Measurements from ENCODE around the gene ZNF83. TPM values are rescaled to one million over a fixed set of nuclear protein-coding genes. Genes with fewer than 3 reads are reported as not detected.
"Not testable (repeated sequence)": the region's sequence is repeated elsewhere in the genome, so short reads cannot be mapped to it uniquely, and the experiment has no call there.

ZNF83 gene
- total RNA-seq, 1 donor from 2014 or later: 132 TPM

GRCh38 chr19:52638601-52639000, 446 bp upstream of the ZNF83 start:
- Histone ChIP-seq H3K27me3 (ENCODE audit: control insufficient read depth, insufficient read depth, low read length) (no peaks in the 10 kb centered on the region), H3K36me3 (ENCODE audit: control insufficient read depth, insufficient read depth, low read length) (no peaks in the 10 kb centered on the region), H3K4me3 (ENCODE audit: low read depth, low read length) (peak overlapping the region; percentile 61)
- FAIRE-seq (no peak), DNase-seq (ENCODE audit: low read depth) (no peak)
- no peak for TF ChIP-seq CTCF (IDR thresholded peaks at IDR 0.05; ENCODE audit: insufficient read depth, low read length, severe bottlenecking)

GRCh38 chr19:52635786-52636570, 2.2 kb downstream of the ZNF83 start:
- no peaks in the 10 kb centered on the region for H3K36me3 ChIP-seq (ENCODE audit: control insufficient read depth, insufficient read depth, low read length)
- no peak overlapping the region for H3K4me3 ChIP-seq (ENCODE audit: low read depth, low read length)
- no peak for FAIRE-seq
- no peak for DNase-seq (ENCODE audit: low read depth)
- no peaks in the 10 kb centered on the region for H3K27me3 ChIP-seq (ENCODE audit: control insufficient read depth, insufficient read depth, low read length)
- TF ChIP-seq CTCF (IDR thresholded peaks at IDR 0.05; ENCODE audit: insufficient read depth, low read length, severe bottlenecking): no peak

GRCh38 chr19:52627441-52627840, 10.7 kb downstream of the ZNF83 start:
- DNase-seq (ENCODE audit: low read depth); H3K4me3 ChIP-seq (ENCODE audit: low read depth, low read length); H3K36me3 ChIP-seq (ENCODE audit: control insufficient read depth, insufficient read depth, low read length); FAIRE-seq; H3K27me3 ChIP-seq (ENCODE audit: control insufficient read depth, insufficient read depth, low read length): not testable (repeated sequence)

- Histone ChIP-seq H3K36me3 (ENCODE audit: control insufficient read depth, insufficient read depth, low read length) (peaks cover 3% of the 10 kb centered on the region), H3K27me3 (ENCODE audit: control insufficient read depth, insufficient read depth, low read length) (no peaks in the 10 kb centered on the region), H3K4me3 (ENCODE audit: low read depth, low read length) (no peak overlapping the region)
- no peak for TF ChIP-seq CTCF (IDR thresholded peaks at IDR 0.05; ENCODE audit: insufficient read depth, low read length, severe bottlenecking)
- no peak for DNase-seq (ENCODE audit: low read depth)
- no peak for FAIRE-seq
Measured at GRCh38 chr19:52626915-52627314, 11.2 kb downstream of the ZNF83 start.

- no peaks in the 10 kb centered on the region for H3K27me3 ChIP-seq (ENCODE audit: control insufficient read depth, insufficient read depth, low read length)
- no peak overlapping the region for H3K4me3 ChIP-seq (ENCODE audit: low read depth, low read length)
- no peak for TF ChIP-seq CTCF (IDR thresholded peaks at IDR 0.05; ENCODE audit: insufficient read depth, low read length, severe bottlenecking)
- DNase-seq (ENCODE audit: low read depth) (no peak), FAIRE-seq (no peak)
- peaks cover 5% of the 10 kb centered on the region for H3K36me3 ChIP-seq (ENCODE audit: control insufficient read depth, insufficient read depth, low read length)
Measured at GRCh38 chr19:52622261-52622660, 15.9 kb downstream of the ZNF83 start.

GRCh38 chr19:52621376-52621775, 16.8 kb downstream of the ZNF83 start:
- Histone ChIP-seq H3K27me3 (ENCODE audit: control insufficient read depth, insufficient read depth, low read length) (no peaks in the 10 kb centered on the region), H3K36me3 (ENCODE audit: control insufficient read depth, insufficient read depth, low read length) (peaks cover 5% of the 10 kb centered on the region), H3K4me3 (ENCODE audit: low read depth, low read length) (no peak overlapping the region)
- TF ChIP-seq CTCF (IDR thresholded peaks at IDR 0.05; ENCODE audit: insufficient read depth, low read length, severe bottlenecking): no peak
- FAIRE-seq: no peak
- DNase-seq (ENCODE audit: low read depth): no peak

Data from bronchial epithelial cell (primary cell).